Left cardiac atrium (tissue), 4 donors: Measurements from ENCODE around the gene STRN4. TPM values are rescaled to one million over a fixed set of nuclear protein-coding genes. Genes with fewer than 3 reads are reported as not detected.

Experiments
- ATAC-seq, 2 donors: fragments of 200-7000 bp; cut with Tn5 transposase; one replicate each; pipeline ENCODE4 v1.9.1; 2020; ENCODE audit warnings: mild to moderate bottlenecking in 2 of 2, moderate library complexity in 2 of 2
- DNase-seq: peaks from one replicate; pipeline ENCODE4 v3.0.0-alpha.2; 2020
- intact Hi-C, 2 donors: fragments of 100-400 bp; cut with DNase I; formaldehyde crosslinking; loops; one replicate each; pipeline versions ENCODE4 v1.14.1 to v1.15.1; 2022 to 2023
- microRNA-seq, 2 donors: library from miRNA; unstranded; fragments of <30 nt; microRNA quantifications; one replicate each; pipeline ENCODE4 v1.2.0, GENCODE V29; 2020
- total RNA-seq, 2 donors: library from RNA; stranded (reverse); fragmentation: NEBNext Ultra II Directional; extraction: Animal tissue kit (Norgen Biotek cat#: 25700); gene quantifications; one replicate each; pipeline ENCODE4 v1.2.1, GENCODE V29; 2021
- donor health status: DM: no; HTN: yes; CAD: no.
- donor health status: DM: no; HTN: yes; CAD: no; lungs with severe emphysema.
- donor health status: DM: yes; HTN: yes; CAD: no.
- donor health status: Dilated cardiomyopathy.

STRN4 gene
- total RNA-seq, 2 donors from 2014 or later = 37.2 to 61.9 TPM

GRCh38 chr19:46696866-46697203 is 49.4 kb downstream of the STRN4 start:
- intact Hi-C loops = loop anchor here in 1 of 2 donors (5.0 kb wide), 1 partner anchor 40 kb away; no protein-coding TSS in a partner anchor
- ATAC-seq = no peak

GRCh38 chr19:46696052-46696451 is 50.2 kb downstream of the STRN4 start:
- DNase-seq (no peak), ATAC-seq (no peak)
- intact Hi-C loops = loop anchor here in 1 of 2 donors (5.0 kb wide), 1 partner anchor 41 kb away; no protein-coding TSS in a partner anchor

More at GRCh38 chr19:46696866-46697203, 49.4 kb downstream of the STRN4 start:
- no peak for DNase-seq

GRCh38 chr19:46693760-46694159 is 52.5 kb downstream of the STRN4 start:
- no peak for ATAC-seq

GRCh38 chr19:46692918-46693722 is 53.1 kb downstream of the STRN4 start:
- intact Hi-C loops = no loop called here
- no peak for ATAC-seq
- DNase-seq = no peak

More at GRCh38 chr19:46693760-46694159, 52.5 kb downstream of the STRN4 start:
- intact Hi-C loops = no loop called here
- no peak for DNase-seq

- DNase-seq = no peak
- no peak for ATAC-seq
- intact Hi-C loops = no loop called here
Observed at GRCh38 chr19:46691948-46692347, 54.3 kb downstream of the STRN4 start.

GRCh38 chr19:46691104-46691503 is 55.1 kb downstream of the STRN4 start:
- no peak for ATAC-seq
- intact Hi-C loops = no loop called here
- no peak for DNase-seq

- ATAC-seq (no peak), DNase-seq (no peak)
- intact Hi-C loops = no loop called here
Observed at GRCh38 chr19:46689358-46689757, 56.9 kb downstream of the STRN4 start.

GRCh38 chr19:46687438-46688145 is 58.7 kb downstream of the STRN4 start:
- intact Hi-C loops = no loop called here
- DNase-seq (no peak), ATAC-seq (no peak)

GRCh38 chr19:46685189-46685588 is 61.1 kb downstream of the STRN4 start:
- no peak for DNase-seq
- no peak for ATAC-seq
- intact Hi-C loops = no loop called here

- intact Hi-C loops = no loop called here
- peak; percentile 27 to 60 for ATAC-seq
- peak; percentile 40 for DNase-seq
Observed at GRCh38 chr19:46678110-46678732, 68.0 kb downstream of the STRN4 start.

GRCh38 chr19:46674416-46675178 is 71.7 kb downstream of the STRN4 start:
- intact Hi-C loops = no loop called here
- ATAC-seq = peak; percentile 47 to 53
- no peak for DNase-seq

- no peak for DNase-seq
- intact Hi-C loops = no loop called here
- no peak for ATAC-seq
Observed at GRCh38 chr19:46670813-46671212, 75.4 kb downstream of the STRN4 start.

Small RNAs within 50 kb of the gene (microRNA-seq; reads per million reads assigned to microRNA genes)
- 1.4 reads per million in 2 donors for gene MIR320E

Other genes starting within 250 kb of the STRN4 start
- 100 to 1,000 TPM; 229 to 241 TPM for gene CALM3, start 145.1 kb downstream of the STRN4 start, total RNA-seq
- 10 to 100 TPM in 1 of 2 donors, 1 to 10 TPM in 1; 5.5 to 14.8 TPM for gene PTGIR, start 121.4 kb downstream of the STRN4 start, total RNA-seq
- gene GNG8, start 110.2 kb downstream of the STRN4 start, total RNA-seq = 1 to 10 TPM in 1 of 2 donors, not detected in 1; 5.2 TPM
- 10 to 100 TPM; 15.1 to 15.4 TPM for gene DACT3, start 85.3 kb downstream of the STRN4 start, total RNA-seq
- gene PRKD2, start 29.3 kb downstream of the STRN4 start, total RNA-seq = 10 to 100 TPM; 14.9 to 18.0 TPM
- gene FKRP, start 393 bp downstream of the STRN4 start, total RNA-seq = 10 to 100 TPM; 12.4 to 17.3 TPM
- gene SLC1A5, start 42.1 kb upstream of the STRN4 start, total RNA-seq = 10 to 100 TPM; 34.3 to 40.8 TPM
- gene AP2S1, start 104.4 kb upstream of the STRN4 start, total RNA-seq = 100 to 1,000 TPM; 109 to 110 TPM
- gene ARHGAP35, start 114.5 kb upstream of the STRN4 start, total RNA-seq = 10 to 100 TPM; 68.2 to 68.5 TPM